HEK293 (cell line): ENCODE data around the gene HIGD2A.

ENCODE experiments used
- CTCF ChIA-PET: fragments of 350-600 bp; formaldehyde crosslinking; extraction: SDS; loops from one replicate; lab custom pipeline; 2021; ENCODE audit warnings: antibody characterized with exemption; lab: Yijun Ruan, JAX
- POLR2A ChIA-PET: fragments of 300-600 bp; formaldehyde crosslinking; extraction: SDS; loops from one replicate; lab custom pipeline; 2020; ENCODE audit warnings: antibody characterized with exemption, inconsistent platforms; lab: Yijun Ruan, JAX
- H3K27ac ChIP-seq: fragments of 200-500 bp; sonication (Bioruptor generic); 2 replicates; pipeline ENCODE4 v1.5.1; 2014; ENCODE audit warnings: low read depth, low read length, control low read depth, inconsistent platforms; ENCODE audit errors: extremely low read depth
- H3K36me3 ChIP-seq, 2 experiments: fragments of 200-500 bp in 1 of 2; sonication (Bioruptor generic) in 1 of 2; 1 replicate in 1 of 2; 2 replicates in 1 of 2; pipeline ENCODE4 v1.5.1; 2014 to 2017; ENCODE audit warnings: inconsistent platforms in 2 of 2, low read length in 2 of 2; ENCODE audit not compliant: control insufficient read depth in 2 of 2, insufficient read depth in 1 of 2
- H3K4me1 ChIP-seq: fragments of 200-500 bp; sonication (Bioruptor generic); 2 replicates; pipeline ENCODE4 v1.5.1; 2014; ENCODE audit warnings: mild to moderate bottlenecking, low read length, inconsistent platforms; ENCODE audit not compliant: control insufficient read depth, insufficient read depth
- H3K4me3 ChIP-seq: 2 replicates; pipeline ENCODE4 v1.5.1; 2011; ENCODE audit warnings: low read depth, mild to moderate bottlenecking, control low read depth, low read length, moderate library complexity
- H3K9me3 ChIP-seq: fragments of 200-500 bp; sonication (Bioruptor generic); 2 replicates; pipeline ENCODE4 v1.5.1; 2014; ENCODE audit warnings: low read depth, low read length, inconsistent platforms; ENCODE audit not compliant: control insufficient read depth, insufficient read depth
- SP7 ChIP-seq: fragments of 450-650 bp; formaldehyde crosslinking; IDR thresholded peaks from 2 replicates; pipeline ENCODE4 v1.5.1; 2016; ENCODE audit warnings: missing biosample characterization, missing genetic modification characterization
- TCF7L2 ChIP-seq: IDR thresholded peaks from 2 replicates; pipeline ENCODE4 v1.6.1; 2011; ENCODE audit warnings: low read depth, mild to moderate bottlenecking, inconsistent platforms, low read length, moderate library complexity, borderline replicate concordance
- ZEB2 ChIP-seq: fragments of 450-650 bp; formaldehyde crosslinking; IDR thresholded peaks from 2 replicates; pipeline ENCODE4 v1.5.1; 2016; ENCODE audit warnings: missing biosample characterization, missing genetic modification characterization
- ZFHX2 ChIP-seq: fragments of 450-650 bp; formaldehyde crosslinking; conservative IDR thresholded peaks from 2 replicates; pipeline ENCODE4 v1.5.1; 2016; ENCODE audit warnings: missing biosample characterization, missing genetic modification characterization
- ZNF133 ChIP-seq: fragments of 450-650 bp; formaldehyde crosslinking; IDR thresholded peaks from 2 replicates; pipeline ENCODE4 v1.5.1; 2016; ENCODE audit warnings: missing biosample characterization, missing genetic modification characterization
- ZNF140 ChIP-seq: fragments of 450-650 bp; formaldehyde crosslinking; IDR thresholded peaks from 2 replicates; pipeline ENCODE4 v1.5.1; 2016; ENCODE audit warnings: missing biosample characterization, missing genetic modification characterization
- ZNF416 ChIP-seq: fragments of 450-650 bp; formaldehyde crosslinking; IDR thresholded peaks from 2 replicates; pipeline ENCODE4 v1.5.1; 2016; ENCODE audit warnings: missing biosample characterization, missing genetic modification characterization
- ZNF549 ChIP-seq: fragments of 450-650 bp; IDR thresholded peaks from 2 replicates; pipeline ENCODE4 v1.5.1; 2018; ENCODE audit warnings: missing biosample characterization, missing genetic modification characterization, mild to moderate bottlenecking, inconsistent platforms, moderate library complexity
- ZNF664 ChIP-seq: fragments of 450-650 bp; formaldehyde crosslinking; IDR thresholded peaks from 2 replicates; pipeline ENCODE4 v1.5.1; 2016; ENCODE audit warnings: missing biosample characterization, missing genetic modification characterization
- ZNF670 ChIP-seq: fragments of 450-650 bp; formaldehyde crosslinking; IDR thresholded peaks from 2 replicates; pipeline ENCODE4 v1.5.1; 2016; ENCODE audit warnings: missing biosample characterization, missing genetic modification characterization, low read depth
- ZNF707 ChIP-seq: fragments of 450-650 bp; formaldehyde crosslinking; IDR thresholded peaks from 2 replicates; pipeline ENCODE4 v1.5.1; 2016; ENCODE audit warnings: missing biosample characterization, missing genetic modification characterization
- ZNF777 ChIP-seq: fragments of 450-650 bp; formaldehyde crosslinking; IDR thresholded peaks from 2 replicates; pipeline ENCODE4 v1.5.1; 2017; ENCODE audit warnings: missing biosample characterization, missing genetic modification characterization, borderline replicate concordance
- TF ChIP-seq, protein P1 (sequence below): fragments of 450-650 bp; formaldehyde crosslinking; conservative IDR thresholded peaks from 2 replicates; pipeline ENCODE4 v1.5.1; 2016; ENCODE audit warnings: low read depth, missing biosample characterization, missing genetic modification characterization
- TF ChIP-seq, protein P2 (sequence below): fragments of 450-650 bp; formaldehyde crosslinking; IDR thresholded peaks from 2 replicates; pipeline ENCODE4 v1.5.1; 2016; ENCODE audit warnings: missing biosample characterization, missing genetic modification characterization
- TF ChIP-seq, protein P3 (sequence below): fragments of 450-650 bp; formaldehyde crosslinking; IDR thresholded peaks from 2 replicates; pipeline ENCODE4 v1.5.1; 2016; ENCODE audit warnings: missing biosample characterization, missing genetic modification characterization
- TF ChIP-seq, protein P4 (sequence below): fragments of 450-650 bp; formaldehyde crosslinking; IDR thresholded peaks from 2 replicates; pipeline ENCODE4 v1.5.1; 2016; ENCODE audit warnings: missing biosample characterization, missing genetic modification characterization
- TF ChIP-seq, protein P5 (sequence below): fragments of 450-650 bp; formaldehyde crosslinking; IDR thresholded peaks from 2 replicates; pipeline ENCODE4 v1.5.1; 2017; ENCODE audit warnings: missing biosample characterization, missing genetic modification characterization
- TF ChIP-seq, protein P6 (sequence below): fragments of 450-650 bp; formaldehyde crosslinking; IDR thresholded peaks from 2 replicates; pipeline ENCODE4 v1.5.1; 2016; ENCODE audit warnings: missing biosample characterization, missing genetic modification characterization, borderline replicate concordance
- TF ChIP-seq, protein P7 (sequence below): fragments of 450-650 bp; formaldehyde crosslinking; IDR thresholded peaks from 2 replicates; pipeline ENCODE4 v1.5.1; 2016; ENCODE audit warnings: missing biosample characterization, missing genetic modification characterization

Gene HIGD2A

DNA sequence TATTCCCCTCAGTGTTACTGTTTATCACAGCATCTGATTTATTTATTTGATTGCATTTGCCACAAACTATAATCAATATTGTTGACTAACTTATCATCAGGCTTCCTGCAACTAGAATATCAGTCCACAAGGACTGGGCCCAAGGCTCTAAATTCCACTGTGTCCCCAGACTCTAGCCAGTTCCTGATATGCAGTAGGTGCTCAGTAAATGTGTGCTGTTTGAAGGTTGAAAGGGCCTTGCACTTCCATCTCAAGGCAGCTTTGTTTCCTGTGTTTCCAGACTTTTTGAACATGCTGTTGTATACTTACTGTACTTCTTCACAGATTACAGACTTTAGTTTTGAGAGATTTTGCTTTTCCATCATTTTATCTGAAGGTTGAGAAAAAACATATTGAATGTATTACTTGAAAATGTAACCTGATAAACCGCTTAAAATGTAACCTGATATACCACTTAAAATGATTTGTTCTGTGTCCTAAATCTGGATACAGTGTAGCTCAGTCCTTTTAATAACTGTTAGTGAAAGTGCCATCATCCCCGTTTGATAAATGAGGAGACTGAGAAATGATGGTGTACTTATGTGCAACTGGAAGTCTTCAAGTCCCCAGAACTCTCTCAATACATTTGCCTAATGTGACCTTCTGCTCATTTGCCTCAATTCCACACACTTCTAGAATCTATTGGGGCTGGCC, 45.6 kb upstream of the HIGD2A start (continued):
- TF ChIP-seq ZNF670 (tag by site-specific recombination) (no peak), ZNF549 (tag by site-specific recombination) (no peak), TCF7L2 (no peak), ZNF416 (tag by site-specific recombination) (no peak), ZNF664 (tag by site-specific recombination) (peak; percentile 87), SP7 (peak; percentile 47; the same call in 1 of the 2 replicates), ZNF140 (tag by site-specific recombination) (no peak)
- TF ChIP-seq, protein P1, sequence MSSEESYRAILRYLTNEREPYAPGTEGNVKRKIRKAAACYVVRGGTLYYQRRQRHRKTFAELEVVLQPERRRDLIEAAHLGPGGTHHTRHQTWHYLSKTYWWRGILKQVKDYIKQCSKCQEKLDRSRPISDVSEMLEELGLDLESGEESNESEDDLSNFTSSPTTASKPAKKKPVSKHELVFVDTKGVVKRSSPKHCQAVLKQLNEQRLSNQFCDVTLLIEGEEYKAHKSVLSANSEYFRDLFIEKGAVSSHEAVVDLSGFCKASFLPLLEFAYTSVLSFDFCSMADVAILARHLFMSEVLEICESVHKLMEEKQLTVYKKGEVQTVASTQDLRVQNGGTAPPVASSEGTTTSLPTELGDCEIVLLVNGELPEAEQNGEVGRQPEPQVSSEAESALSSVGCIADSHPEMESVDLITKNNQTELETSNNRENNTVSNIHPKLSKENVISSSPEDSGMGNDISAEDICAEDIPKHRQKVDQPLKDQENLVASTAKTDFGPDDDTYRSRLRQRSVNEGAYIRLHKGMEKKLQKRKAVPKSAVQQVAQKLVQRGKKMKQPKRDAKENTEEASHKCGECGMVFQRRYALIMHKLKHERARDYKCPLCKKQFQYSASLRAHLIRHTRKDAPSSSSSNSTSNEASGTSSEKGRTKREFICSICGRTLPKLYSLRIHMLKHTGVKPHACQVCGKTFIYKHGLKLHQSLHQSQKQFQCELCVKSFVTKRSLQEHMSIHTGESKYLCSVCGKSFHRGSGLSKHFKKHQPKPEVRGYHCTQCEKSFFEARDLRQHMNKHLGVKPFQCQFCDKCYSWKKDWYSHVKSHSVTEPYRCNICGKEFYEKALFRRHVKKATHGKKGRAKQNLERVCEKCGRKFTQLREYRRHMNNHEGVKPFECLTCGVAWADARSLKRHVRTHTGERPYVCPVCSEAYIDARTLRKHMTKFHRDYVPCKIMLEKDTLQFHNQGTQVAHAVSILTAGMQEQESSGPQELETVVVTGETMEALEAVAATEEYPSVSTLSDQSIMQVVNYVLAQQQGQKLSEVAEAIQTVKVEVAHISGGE, result no peak
- TF ChIP-seq, all 188 proteins: peak for 3

DNA sequence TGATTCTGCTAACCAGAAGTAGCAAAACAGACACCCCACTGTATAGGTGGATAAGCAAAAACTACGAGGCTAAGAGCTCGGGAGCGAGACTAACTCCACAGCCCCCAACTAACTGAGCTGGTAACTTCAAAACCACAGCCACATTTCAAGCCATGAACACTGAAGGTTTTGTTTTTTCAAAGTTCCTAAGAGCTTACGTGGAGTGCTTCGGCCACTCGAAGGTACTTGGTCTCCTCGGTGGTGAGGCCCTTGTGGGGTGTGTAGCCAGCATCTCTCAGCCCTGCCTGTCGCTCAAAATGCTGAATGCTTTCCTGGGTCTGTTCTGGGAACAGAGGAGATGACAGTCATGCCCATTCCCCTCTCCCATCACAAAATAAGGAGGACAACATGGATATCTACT, 38.1 kb upstream of the HIGD2A start:
- POLR2A ChIA-PET, result interaction anchor here (2.5 kb wide), 1 partner anchor 11 kb away, joined by 24 read pairs; the partner anchor contains the start of gene KIAA1191
- Histone ChIP-seq H3K9me3 (no peaks in the 10 kb centered on the region), H3K4me3 (no peak overlapping the region), H3K36me3 (peaks cover 36 to 98% of the 10 kb centered on the region in 2 experiments), H3K4me1 (no peaks in the 10 kb centered on the region), H3K27ac (no peak overlapping the region)
- CTCF ChIA-PET, result interaction anchor here (1.5 kb wide), 1 partner anchor 621 kb away, joined by 4 read pairs; no protein-coding TSS in a partner anchor
- TF ChIP-seq ZEB2 (tag by site-specific recombination) (no peak), ZFHX2 (tag by site-specific recombination) (no peak), ZNF133 (tag by site-specific recombination) (no peak), ZNF777 (tag by site-specific recombination) (no peak), ZNF707 (tag by site-specific recombination) (no peak)
- TF ChIP-seq, protein P2, sequence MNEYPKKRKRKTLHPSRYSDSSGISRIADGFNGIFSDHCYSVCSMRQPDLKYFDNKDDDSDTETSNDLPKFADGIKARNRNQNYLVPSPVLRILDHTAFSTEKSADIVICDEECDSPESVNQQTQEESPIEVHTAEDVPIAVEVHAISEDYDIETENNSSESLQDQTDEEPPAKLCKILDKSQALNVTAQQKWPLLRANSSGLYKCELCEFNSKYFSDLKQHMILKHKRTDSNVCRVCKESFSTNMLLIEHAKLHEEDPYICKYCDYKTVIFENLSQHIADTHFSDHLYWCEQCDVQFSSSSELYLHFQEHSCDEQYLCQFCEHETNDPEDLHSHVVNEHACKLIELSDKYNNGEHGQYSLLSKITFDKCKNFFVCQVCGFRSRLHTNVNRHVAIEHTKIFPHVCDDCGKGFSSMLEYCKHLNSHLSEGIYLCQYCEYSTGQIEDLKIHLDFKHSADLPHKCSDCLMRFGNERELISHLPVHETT (tag by site-specific recombination), result no peak
- TF ChIP-seq, protein P3, sequence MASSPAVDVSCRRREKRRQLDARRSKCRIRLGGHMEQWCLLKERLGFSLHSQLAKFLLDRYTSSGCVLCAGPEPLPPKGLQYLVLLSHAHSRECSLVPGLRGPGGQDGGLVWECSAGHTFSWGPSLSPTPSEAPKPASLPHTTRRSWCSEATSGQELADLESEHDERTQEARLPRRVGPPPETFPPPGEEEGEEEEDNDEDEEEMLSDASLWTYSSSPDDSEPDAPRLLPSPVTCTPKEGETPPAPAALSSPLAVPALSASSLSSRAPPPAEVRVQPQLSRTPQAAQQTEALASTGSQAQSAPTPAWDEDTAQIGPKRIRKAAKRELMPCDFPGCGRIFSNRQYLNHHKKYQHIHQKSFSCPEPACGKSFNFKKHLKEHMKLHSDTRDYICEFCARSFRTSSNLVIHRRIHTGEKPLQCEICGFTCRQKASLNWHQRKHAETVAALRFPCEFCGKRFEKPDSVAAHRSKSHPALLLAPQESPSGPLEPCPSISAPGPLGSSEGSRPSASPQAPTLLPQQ (tag by site-specific recombination), result no peak
- TF ChIP-seq, protein P4, sequence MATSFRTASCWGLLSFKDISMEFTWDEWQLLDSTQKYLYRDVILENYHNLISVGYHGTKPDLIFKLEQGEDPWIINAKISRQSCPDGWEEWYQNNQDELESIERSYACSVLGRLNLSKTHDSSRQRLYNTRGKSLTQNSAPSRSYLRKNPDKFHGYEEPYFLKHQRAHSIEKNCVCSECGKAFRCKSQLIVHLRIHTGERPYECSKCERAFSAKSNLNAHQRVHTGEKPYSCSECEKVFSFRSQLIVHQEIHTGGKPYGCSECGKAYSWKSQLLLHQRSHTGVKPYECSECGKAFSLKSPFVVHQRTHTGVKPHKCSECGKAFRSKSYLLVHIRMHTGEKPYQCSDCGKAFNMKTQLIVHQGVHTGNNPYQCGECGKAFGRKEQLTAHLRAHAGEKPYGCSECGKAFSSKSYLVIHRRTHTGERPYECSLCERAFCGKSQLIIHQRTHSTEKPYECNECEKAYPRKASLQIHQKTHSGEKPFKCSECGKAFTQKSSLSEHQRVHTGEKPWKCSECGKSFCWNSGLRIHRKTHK (tag by site-specific recombination), result no peak
- TF ChIP-seq, protein P5, sequence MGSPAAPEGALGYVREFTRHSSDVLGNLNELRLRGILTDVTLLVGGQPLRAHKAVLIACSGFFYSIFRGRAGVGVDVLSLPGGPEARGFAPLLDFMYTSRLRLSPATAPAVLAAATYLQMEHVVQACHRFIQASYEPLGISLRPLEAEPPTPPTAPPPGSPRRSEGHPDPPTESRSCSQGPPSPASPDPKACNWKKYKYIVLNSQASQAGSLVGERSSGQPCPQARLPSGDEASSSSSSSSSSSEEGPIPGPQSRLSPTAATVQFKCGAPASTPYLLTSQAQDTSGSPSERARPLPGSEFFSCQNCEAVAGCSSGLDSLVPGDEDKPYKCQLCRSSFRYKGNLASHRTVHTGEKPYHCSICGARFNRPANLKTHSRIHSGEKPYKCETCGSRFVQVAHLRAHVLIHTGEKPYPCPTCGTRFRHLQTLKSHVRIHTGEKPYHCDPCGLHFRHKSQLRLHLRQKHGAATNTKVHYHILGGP (tag by site-specific recombination), result no peak
- TF ChIP-seq, protein P6, sequence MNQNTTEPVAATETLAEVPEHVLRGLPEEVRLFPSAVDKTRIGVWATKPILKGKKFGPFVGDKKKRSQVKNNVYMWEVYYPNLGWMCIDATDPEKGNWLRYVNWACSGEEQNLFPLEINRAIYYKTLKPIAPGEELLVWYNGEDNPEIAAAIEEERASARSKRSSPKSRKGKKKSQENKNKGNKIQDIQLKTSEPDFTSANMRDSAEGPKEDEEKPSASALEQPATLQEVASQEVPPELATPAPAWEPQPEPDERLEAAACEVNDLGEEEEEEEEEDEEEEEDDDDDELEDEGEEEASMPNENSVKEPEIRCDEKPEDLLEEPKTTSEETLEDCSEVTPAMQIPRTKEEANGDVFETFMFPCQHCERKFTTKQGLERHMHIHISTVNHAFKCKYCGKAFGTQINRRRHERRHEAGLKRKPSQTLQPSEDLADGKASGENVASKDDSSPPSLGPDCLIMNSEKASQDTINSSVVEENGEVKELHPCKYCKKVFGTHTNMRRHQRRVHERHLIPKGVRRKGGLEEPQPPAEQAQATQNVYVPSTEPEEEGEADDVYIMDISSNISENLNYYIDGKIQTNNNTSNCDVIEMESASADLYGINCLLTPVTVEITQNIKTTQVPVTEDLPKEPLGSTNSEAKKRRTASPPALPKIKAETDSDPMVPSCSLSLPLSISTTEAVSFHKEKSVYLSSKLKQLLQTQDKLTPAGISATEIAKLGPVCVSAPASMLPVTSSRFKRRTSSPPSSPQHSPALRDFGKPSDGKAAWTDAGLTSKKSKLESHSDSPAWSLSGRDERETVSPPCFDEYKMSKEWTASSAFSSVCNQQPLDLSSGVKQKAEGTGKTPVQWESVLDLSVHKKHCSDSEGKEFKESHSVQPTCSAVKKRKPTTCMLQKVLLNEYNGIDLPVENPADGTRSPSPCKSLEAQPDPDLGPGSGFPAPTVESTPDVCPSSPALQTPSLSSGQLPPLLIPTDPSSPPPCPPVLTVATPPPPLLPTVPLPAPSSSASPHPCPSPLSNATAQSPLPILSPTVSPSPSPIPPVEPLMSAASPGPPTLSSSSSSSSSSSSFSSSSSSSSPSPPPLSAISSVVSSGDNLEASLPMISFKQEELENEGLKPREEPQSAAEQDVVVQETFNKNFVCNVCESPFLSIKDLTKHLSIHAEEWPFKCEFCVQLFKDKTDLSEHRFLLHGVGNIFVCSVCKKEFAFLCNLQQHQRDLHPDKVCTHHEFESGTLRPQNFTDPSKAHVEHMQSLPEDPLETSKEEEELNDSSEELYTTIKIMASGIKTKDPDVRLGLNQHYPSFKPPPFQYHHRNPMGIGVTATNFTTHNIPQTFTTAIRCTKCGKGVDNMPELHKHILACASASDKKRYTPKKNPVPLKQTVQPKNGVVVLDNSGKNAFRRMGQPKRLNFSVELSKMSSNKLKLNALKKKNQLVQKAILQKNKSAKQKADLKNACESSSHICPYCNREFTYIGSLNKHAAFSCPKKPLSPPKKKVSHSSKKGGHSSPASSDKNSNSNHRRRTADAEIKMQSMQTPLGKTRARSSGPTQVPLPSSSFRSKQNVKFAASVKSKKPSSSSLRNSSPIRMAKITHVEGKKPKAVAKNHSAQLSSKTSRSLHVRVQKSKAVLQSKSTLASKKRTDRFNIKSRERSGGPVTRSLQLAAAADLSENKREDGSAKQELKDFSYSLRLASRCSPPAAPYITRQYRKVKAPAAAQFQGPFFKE (tag by site-specific recombination), result no peak
- TF ChIP-seq, protein P7, sequence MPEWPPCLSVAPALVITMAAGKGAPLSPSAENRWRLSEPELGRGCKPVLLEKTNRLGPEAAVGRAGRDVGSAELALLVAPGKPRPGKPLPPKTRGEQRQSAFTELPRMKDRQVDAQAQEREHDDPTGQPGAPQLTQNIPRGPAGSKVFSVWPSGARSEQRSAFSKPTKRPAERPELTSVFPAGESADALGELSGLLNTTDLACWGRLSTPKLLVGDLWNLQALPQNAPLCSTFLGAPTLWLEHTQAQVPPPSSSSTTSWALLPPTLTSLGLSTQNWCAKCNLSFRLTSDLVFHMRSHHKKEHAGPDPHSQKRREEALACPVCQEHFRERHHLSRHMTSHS (tag by site-specific recombination), result no peak
